Fibroblast of pulmonary artery (primary cell): ENCODE results near the gene OTOS.

Experiments used
- DNase-seq: peaks from one replicate; pipeline ENCODE4 v3.0.0-alpha.2; 2010; ENCODE audit warnings: low read depth
- H3K4me3 ChIP-seq: replicated peaks from 2 replicates; pipeline ENCODE4 v1.5.1; 2011; ENCODE audit warnings: low read depth, mild to moderate bottlenecking, control low read depth, low read length, moderate library complexity
- TF ChIP-seq, protein P1 (sequence below): IDR thresholded peaks from 2 replicates; pipeline ENCODE4 v1.5.1; 2011; ENCODE audit warnings: mild to moderate bottlenecking, control low read depth, low read length, inconsistent platforms; ENCODE audit errors: missing control alignments

OTOS gene

DNA sequence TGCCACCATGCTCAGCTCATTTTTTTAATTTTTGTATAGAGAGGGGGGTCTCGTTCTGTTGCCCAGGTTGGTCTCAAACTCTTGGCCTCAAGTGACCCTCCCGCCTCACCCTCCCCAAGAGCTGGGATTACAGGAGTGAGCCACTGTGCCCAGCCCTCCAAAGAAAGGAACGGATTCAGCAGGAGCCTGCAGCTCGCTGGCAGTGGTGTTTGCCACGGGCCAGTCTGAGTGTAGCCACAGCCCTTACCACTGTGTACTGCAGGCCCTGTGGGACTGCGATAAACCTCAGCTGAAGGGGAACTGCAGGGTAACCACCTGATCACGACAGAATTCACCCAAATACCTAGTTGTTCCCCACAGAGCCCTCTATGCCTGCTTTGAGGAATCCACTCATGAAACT is 11.1 kb downstream of the OTOS start:
- DNase-seq: no peak
- TF ChIP-seq, protein P1, sequence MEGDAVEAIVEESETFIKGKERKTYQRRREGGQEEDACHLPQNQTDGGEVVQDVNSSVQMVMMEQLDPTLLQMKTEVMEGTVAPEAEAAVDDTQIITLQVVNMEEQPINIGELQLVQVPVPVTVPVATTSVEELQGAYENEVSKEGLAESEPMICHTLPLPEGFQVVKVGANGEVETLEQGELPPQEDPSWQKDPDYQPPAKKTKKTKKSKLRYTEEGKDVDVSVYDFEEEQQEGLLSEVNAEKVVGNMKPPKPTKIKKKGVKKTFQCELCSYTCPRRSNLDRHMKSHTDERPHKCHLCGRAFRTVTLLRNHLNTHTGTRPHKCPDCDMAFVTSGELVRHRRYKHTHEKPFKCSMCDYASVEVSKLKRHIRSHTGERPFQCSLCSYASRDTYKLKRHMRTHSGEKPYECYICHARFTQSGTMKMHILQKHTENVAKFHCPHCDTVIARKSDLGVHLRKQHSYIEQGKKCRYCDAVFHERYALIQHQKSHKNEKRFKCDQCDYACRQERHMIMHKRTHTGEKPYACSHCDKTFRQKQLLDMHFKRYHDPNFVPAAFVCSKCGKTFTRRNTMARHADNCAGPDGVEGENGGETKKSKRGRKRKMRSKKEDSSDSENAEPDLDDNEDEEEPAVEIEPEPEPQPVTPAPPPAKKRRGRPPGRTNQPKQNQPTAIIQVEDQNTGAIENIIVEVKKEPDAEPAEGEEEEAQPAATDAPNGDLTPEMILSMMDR: no peak
- no peak overlapping the region for H3K4me3 ChIP-seq

- DNase-seq: no peak
- no peak overlapping the region for H3K4me3 ChIP-seq
- TF ChIP-seq, protein P1: no peak
These were observed 11.8 kb downstream of the OTOS start for GRCh38 chr2:240128608-240129145.

- no peak overlapping the region for H3K4me3 ChIP-seq
- no peak for DNase-seq
- TF ChIP-seq, protein P1: no peak
These were observed 12.4 kb downstream of the OTOS start for GRCh38 chr2:240127911-240128607.

- H3K4me3 ChIP-seq: no peak overlapping the region
- TF ChIP-seq, protein P1: no peak
- no peak for DNase-seq
These were observed 13.2 kb downstream of the OTOS start for GRCh38 chr2:240127191-240127750.

DNA sequence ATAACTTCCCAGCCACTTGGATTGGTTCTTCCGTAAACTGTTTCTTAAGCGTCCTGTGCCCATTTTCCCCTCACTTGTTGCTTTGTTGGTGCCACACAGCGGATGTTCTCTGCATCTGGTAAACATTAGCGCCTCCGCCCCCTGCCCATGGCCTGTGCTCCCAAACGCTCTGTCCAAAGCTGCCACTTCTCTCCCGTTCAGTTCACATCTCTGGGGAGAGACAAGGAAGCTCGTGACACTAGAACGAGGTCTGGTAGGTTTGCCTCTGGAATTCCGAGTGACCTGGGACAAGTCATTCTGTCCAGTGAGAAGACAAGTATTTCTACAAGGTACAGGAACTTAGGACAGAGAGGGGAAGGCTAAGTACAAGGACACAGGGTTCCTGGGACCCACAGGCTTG is 13.7 kb downstream of the OTOS start:
- H3K4me3 ChIP-seq: no peak overlapping the region
- TF ChIP-seq, protein P1: no peak
- no peak for DNase-seq

DNA sequence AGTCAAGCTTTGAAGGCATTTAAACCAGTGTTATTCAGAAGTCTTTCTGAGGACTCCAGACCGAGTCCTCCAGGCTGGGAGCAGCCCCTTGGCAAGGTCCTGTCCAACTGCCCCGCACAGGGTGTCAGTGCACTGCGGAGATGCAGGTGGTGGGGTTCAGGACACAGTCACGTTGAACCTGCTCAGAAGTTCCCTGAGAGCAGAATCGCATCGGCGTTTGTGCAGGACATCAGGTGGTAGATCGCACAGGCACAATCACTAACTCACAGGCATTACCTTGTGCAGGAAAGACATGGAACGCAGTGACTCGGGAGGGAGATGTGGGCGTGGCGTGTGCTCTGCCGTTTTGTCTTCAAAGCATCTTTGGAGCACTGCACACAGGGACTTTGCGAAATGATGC is 14.7 kb downstream of the OTOS start:
- no peak for DNase-seq
- no peak overlapping the region for H3K4me3 ChIP-seq
- TF ChIP-seq, protein P1: no peak
